SK-N-MC (cell line): ENCODE results near the gene PHIP.

ENCODE experiments used
- EZH2 ChIP-seq: fragments of 200-600 bp; sonication (generic); IDR thresholded peaks from one replicate; pipeline ENCODE4 v1.6.1; 2017; ENCODE audit warnings: antibody characterized with exemption
- FOXP2 ChIP-seq: optimal IDR thresholded peaks from 2 replicates; pipeline ENCODE3; 2011; ENCODE audit warnings: mild to moderate bottlenecking, moderate library complexity; ENCODE audit not compliant: insufficient read depth; ENCODE audit errors: extremely low read length, control extremely low read depth
- POLR2AphosphoS5 ChIP-seq: IDR thresholded peaks from 2 replicates; pipeline ENCODE4 v1.6.1; 2012; ENCODE audit warnings: mild to moderate bottlenecking, low read depth, low read length, borderline replicate concordance

DNA sequence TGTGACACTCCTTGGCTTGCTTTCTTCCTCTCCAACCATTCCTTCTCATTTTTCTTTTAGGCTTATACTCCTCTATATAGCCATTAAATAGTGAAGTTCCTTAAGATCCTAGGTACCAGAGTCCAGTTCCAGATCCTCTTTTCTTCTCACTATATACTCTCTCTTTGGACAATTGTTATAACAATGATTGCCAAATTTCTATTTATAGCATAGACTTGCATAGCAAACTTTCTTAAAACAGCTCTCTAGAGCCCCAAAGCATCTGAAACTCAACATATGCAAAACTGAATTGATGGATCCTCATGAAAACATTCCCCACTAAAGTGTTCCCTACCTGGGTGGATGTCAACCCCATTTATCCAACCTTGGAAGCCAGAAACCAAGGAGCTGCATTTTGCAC is 13.4 kb downstream of the PHIP start:
- no peak for TF ChIP-seq EZH2
- no peak for TF ChIP-seq POLR2AphosphoS5
- no peak for TF ChIP-seq FOXP2
